ENCODE data around the gene EGFR. TPM values are rescaled to one million over a fixed set of nuclear protein-coding genes. Genes with fewer than 3 reads are reported as not detected.

EGFR gene
- polyA plus RNA-seq, 2 of the 4 experiments (the other 2 are of a cell fraction): 59.5 to 63.8 TPM

DNA sequence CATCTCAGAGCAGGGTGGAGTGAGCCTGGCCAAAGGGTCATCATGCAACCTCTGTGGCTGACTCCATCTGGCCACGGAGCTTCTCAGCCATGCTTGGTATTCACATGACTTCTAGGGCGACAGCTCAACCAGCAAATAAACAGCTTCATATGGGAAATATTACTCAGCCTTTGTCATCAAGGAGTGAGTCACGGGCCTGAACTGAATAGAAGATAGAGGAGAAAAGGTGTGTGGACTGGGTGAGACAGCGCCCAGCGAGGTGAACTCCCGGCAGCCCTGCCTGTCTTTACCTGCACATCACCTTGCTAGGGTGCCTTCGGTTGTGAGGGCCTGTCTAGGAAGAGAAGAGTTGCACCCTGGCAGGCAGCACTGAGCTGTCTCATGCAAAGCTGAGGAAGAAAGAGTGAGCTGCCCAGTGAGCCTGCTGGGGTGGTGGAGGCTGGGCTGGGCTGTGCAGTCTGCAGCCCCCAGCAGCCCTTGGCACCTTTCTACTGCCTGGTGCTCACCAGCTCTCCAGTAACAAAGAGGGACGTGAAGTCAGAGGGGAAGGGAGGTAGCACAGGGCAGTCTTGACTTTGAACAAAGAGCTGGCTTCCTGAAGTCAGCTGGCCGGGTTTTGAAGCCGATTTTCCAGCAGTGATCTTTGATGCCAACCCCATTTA, 114.2 kb downstream of the EGFR start (continued):
- TF ChIP-seq KDM1A (IDR thresholded peaks at IDR 0.05; ENCODE audit: low read depth) (no peak), CHD2 (IDR thresholded peaks at IDR 0.05; ENCODE audit: low read length, partially characterized antibody) (no peak), BHLHE40 (IDR thresholded peaks at IDR 0.05; ENCODE audit: low read depth, low read length) (peak; percentile 72), TP53 (CRISPR knock-in tag; IDR thresholded peaks at IDR 0.05) (no peak), ZSCAN20 (CRISPR knock-in tag; IDR thresholded peaks at IDR 0.05) (no peak), RAD21 (conservative IDR thresholded peaks at IDR 0.05 in 1 of 2, IDR thresholded peaks at IDR 0.05 in 1 of 2) (peak; percentile 25 to 38; a peak in 4 of 5 replicates), HEYL (CRISPR knock-in tag; IDR thresholded peaks at IDR 0.05) (no peak), POLR2A (IDR thresholded peaks at IDR 0.05; ENCODE audit: low read length) (no peak), KDM5A (IDR thresholded peaks at IDR 0.05) (no peak), PHF8 (IDR thresholded peaks at IDR 0.05; ENCODE audit: borderline replicate concordance, low read depth) (no peak), JUNB (IDR thresholded peaks at IDR 0.05) (peak; percentile 98), CHD4 (IDR thresholded peaks at IDR 0.05; ENCODE audit: borderline replicate concordance) (no peak), RCOR1 (IDR thresholded peaks at IDR 0.05; ENCODE audit: low read depth, low read length) (no peak), EP300 (IDR thresholded peaks at IDR 0.05) (peak; percentile 64 to 67; a peak in 2 of 5 replicates), ATOH8 (CRISPR knock-in tag; IDR thresholded peaks at IDR 0.05; ENCODE audit: low read depth) (no peak), ELK1 (IDR thresholded peaks at IDR 0.05; ENCODE audit: low read depth, low read length) (no peak), FOSL2 (IDR thresholded peaks at IDR 0.05) (peak; percentile 99), FOSL2 (CRISPR knock-in tag; IDR thresholded peaks at IDR 0.05) (peak; percentile 99), MAZ (IDR thresholded peaks at IDR 0.05; ENCODE audit: borderline replicate concordance, low read depth, low read length) (no peak), HOXB13 (CRISPR knock-in tag; IDR thresholded peaks at IDR 0.05; ENCODE audit: low read depth) (no peak), CEBPB (IDR thresholded peaks at IDR 0.05) (peak in 1 of 2 experiments; percentile 73; a peak in 1 of 4 replicates), USF2 (IDR thresholded peaks at IDR 0.05) (0 out of 2 replicates have a peak, but pooled peaks have one; percentile 28), RARB (CRISPR knock-in tag; IDR thresholded peaks at IDR 0.05) (no peak), SREBF2 (IDR thresholded peaks at IDR 0.05) (no peak), FOSB (CRISPR knock-in tag; IDR thresholded peaks at IDR 0.05) (no peak), EHF (CRISPR knock-in tag; IDR thresholded peaks at IDR 0.05) (0 out of 2 replicates have a peak, but pooled peaks have one; percentile 5), MYC (IDR thresholded peaks at IDR 0.05; ENCODE audit: borderline replicate concordance, low read length) (no peak), HOXB5 (CRISPR knock-in tag; IDR thresholded peaks at IDR 0.05) (no peak; the same call in 1 of the 2 replicates), HES2 (IDR thresholded peaks at IDR 0.05) (no peak), CBX2 (IDR thresholded peaks at IDR 0.05; ENCODE audit: borderline replicate concordance, low read depth) (no peak), MAFK (IDR thresholded peaks at IDR 0.05; ENCODE audit: partially characterized antibody) (no peak), ZNF302 (CRISPR knock-in tag; IDR thresholded peaks at IDR 0.05) (no peak), GATA3 (IDR thresholded peaks at IDR 0.05; ENCODE audit: borderline replicate concordance) (peak; percentile 93), RFX5 (IDR thresholded peaks at IDR 0.05) (no peak)
- TF ChIP-seq, protein P1, sequence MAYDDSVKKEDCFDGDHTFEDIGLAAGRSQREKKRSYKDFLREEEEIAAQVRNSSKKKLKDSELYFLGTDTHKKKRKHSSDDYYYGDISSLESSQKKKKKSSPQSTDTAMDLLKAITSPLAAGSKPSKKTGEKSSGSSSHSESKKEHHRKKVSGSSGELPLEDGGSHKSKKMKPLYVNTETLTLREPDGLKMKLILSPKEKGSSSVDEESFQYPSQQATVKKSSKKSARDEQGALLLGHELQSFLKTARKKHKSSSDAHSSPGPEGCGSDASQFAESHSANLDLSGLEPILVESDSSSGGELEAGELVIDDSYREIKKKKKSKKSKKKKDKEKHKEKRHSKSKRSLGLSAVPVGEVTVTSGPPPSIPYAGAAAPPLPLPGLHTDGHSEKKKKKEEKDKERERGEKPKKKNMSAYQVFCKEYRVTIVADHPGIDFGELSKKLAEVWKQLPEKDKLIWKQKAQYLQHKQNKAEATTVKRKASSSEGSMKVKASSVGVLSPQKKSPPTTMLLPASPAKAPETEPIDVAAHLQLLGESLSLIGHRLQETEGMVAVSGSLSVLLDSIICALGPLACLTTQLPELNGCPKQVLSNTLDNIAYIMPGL (CRISPR knock-in tag; IDR thresholded peaks at IDR 0.05; ENCODE audit: borderline replicate concordance): no peak
- TF ChIP-seq, protein P2, sequence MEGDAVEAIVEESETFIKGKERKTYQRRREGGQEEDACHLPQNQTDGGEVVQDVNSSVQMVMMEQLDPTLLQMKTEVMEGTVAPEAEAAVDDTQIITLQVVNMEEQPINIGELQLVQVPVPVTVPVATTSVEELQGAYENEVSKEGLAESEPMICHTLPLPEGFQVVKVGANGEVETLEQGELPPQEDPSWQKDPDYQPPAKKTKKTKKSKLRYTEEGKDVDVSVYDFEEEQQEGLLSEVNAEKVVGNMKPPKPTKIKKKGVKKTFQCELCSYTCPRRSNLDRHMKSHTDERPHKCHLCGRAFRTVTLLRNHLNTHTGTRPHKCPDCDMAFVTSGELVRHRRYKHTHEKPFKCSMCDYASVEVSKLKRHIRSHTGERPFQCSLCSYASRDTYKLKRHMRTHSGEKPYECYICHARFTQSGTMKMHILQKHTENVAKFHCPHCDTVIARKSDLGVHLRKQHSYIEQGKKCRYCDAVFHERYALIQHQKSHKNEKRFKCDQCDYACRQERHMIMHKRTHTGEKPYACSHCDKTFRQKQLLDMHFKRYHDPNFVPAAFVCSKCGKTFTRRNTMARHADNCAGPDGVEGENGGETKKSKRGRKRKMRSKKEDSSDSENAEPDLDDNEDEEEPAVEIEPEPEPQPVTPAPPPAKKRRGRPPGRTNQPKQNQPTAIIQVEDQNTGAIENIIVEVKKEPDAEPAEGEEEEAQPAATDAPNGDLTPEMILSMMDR (IDR thresholded peaks at IDR 0.05): no peak
- TF ChIP-seq, protein P3, sequence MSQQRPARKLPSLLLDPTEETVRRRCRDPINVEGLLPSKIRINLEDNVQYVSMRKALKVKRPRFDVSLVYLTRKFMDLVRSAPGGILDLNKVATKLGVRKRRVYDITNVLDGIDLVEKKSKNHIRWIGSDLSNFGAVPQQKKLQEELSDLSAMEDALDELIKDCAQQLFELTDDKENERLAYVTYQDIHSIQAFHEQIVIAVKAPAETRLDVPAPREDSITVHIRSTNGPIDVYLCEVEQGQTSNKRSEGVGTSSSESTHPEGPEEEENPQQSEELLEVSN (IDR thresholded peaks at IDR 0.05; ENCODE audit: borderline replicate concordance, low read depth): no peak

All from A549 (cell line).